Measurements from ENCODE around the gene GJD3. TPM values are rescaled to one million over a fixed set of nuclear protein-coding genes. Genes with fewer than 3 reads are reported as not detected.

The GJD3 gene
- total RNA-seq, 1 experiment from 2014 or later, result not detected

DNA sequence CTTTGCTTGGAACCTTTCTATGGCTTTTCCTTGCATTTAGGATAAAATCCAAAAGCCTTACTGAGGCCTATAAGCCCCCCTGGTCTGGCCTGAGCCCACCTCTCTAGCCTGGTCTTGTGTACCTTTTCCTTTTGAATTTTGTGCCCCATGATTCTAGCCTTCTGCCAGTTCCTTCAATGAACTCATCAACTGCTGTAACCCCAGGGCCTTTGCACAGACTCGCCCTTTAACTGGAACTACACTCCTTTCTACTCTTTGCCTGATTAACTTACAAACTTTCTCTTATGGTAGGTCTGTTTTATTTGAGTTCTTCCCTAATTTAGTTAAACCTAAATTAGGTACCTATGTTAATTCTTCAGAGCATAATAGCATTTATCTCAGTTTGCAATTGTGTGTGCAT, 24.2 kb downstream of the GJD3 start:
- H3K23me2 ChIP-seq (ENCODE audit: insufficient read length, low read depth, low read length, poor library complexity, severe bottlenecking), result peaks cover 19% of the 10 kb centered on the region
- no peak for DNase-seq
- H2BK15ac ChIP-seq (ENCODE audit: low read depth, low read length), result no peak overlapping the region
- H3K4me2 ChIP-seq (ENCODE audit: insufficient read depth, insufficient read length, low read length), result no peak overlapping the region
- H3T11ph ChIP-seq (ENCODE audit: low read length), result no peak overlapping the region
- H3K56ac ChIP-seq (ENCODE audit: insufficient read length, low read depth, low read length), result no peak overlapping the region
- peaks cover 90% of the 10 kb centered on the region for H3K27me3 Mint-ChIP-seq (ENCODE audit: low read depth)
- H3K79me2 ChIP-seq (ENCODE audit: insufficient read depth, low read length), result no peaks in the 10 kb centered on the region
- H3K27me3 ChIP-seq (ENCODE audit: insufficient read depth, low read length), result peaks cover 18% of the 10 kb centered on the region; the same call in 1 of the 2 replicates
- H3K14ac ChIP-seq (ENCODE audit: insufficient read depth, low read length), result no peak overlapping the region
- no peaks in the 10 kb centered on the region for H3K9me3 Mint-ChIP-seq
- TF ChIP-seq, protein P1, sequence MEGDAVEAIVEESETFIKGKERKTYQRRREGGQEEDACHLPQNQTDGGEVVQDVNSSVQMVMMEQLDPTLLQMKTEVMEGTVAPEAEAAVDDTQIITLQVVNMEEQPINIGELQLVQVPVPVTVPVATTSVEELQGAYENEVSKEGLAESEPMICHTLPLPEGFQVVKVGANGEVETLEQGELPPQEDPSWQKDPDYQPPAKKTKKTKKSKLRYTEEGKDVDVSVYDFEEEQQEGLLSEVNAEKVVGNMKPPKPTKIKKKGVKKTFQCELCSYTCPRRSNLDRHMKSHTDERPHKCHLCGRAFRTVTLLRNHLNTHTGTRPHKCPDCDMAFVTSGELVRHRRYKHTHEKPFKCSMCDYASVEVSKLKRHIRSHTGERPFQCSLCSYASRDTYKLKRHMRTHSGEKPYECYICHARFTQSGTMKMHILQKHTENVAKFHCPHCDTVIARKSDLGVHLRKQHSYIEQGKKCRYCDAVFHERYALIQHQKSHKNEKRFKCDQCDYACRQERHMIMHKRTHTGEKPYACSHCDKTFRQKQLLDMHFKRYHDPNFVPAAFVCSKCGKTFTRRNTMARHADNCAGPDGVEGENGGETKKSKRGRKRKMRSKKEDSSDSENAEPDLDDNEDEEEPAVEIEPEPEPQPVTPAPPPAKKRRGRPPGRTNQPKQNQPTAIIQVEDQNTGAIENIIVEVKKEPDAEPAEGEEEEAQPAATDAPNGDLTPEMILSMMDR (conservative IDR thresholded peaks at IDR 0.05), result no peak
- no peak overlapping the region; a peak in 1 of 5 replicates for H3K4me3 Mint-ChIP-seq
- no peaks in the 10 kb centered on the region for H3K79me1 ChIP-seq (ENCODE audit: insufficient read depth, low read depth, low read length, poor library complexity, severe bottlenecking)
- no peak overlapping the region for H2BK5ac ChIP-seq (ENCODE audit: insufficient read length, low read length)
- H3K27ac Mint-ChIP-seq, result no peak overlapping the region
- H3K23ac ChIP-seq (ENCODE audit: insufficient read length, low read depth, low read length), result no peak overlapping the region
- no CpG with 5 or more reads among the region's 1 CpG for WGBS (ENCODE audit: extremely low coverage, insufficient read length, low lambda C conversion rate)
- no peaks in the 10 kb centered on the region for H4K20me1 ChIP-seq (ENCODE audit: control insufficient read depth, insufficient read depth, insufficient read length)
- no peak overlapping the region for H4K5ac ChIP-seq (ENCODE audit: insufficient read length, low read depth, low read length)
- no peak overlapping the region for H2AFZ ChIP-seq (ENCODE audit: low read length)
- H2AK5ac ChIP-seq (ENCODE audit: insufficient read length, low read length), result no peak overlapping the region
- no peak overlapping the region for H3K9ac ChIP-seq (ENCODE audit: extremely low read depth, insufficient read length, low read length)
- H2BK12ac ChIP-seq (ENCODE audit: insufficient read length, low read depth, low read length), result no peak overlapping the region
- no peak overlapping the region for H3K18ac ChIP-seq (ENCODE audit: insufficient read length, low read depth, low read length)
- H2BK20ac ChIP-seq (ENCODE audit: low read depth, low read length, poor library complexity, severe bottlenecking), result no peak overlapping the region
- peaks cover 15% of the 10 kb centered on the region for H3K4me1 ChIP-seq (ENCODE audit: insufficient read depth, low read length)
- no peak overlapping the region for H4K91ac ChIP-seq (ENCODE audit: insufficient read length, low read depth, low read length)
- peaks cover 0 to 6% (median 6%) of the 10 kb centered on the region in 3 experiments; a peak in 3 of 7 replicates for H3K36me3 Mint-ChIP-seq (ENCODE audit: insufficient read depth in 1 of 3, low read depth in 3 of 3)
- H3K4me1 Mint-ChIP-seq, result peaks cover 33 to 40% of the 10 kb centered on the region in 2 experiments
- no peaks in the 10 kb centered on the region for H3K9me3 ChIP-seq (ENCODE audit: control insufficient read depth, low read depth, low read length)
- H4K8ac ChIP-seq (replicated peaks; ENCODE audit: insufficient read length, low read depth, low read length), result no peak overlapping the region
- no peak overlapping the region for H2BK120ac ChIP-seq (ENCODE audit: low read depth, low read length, poor library complexity, severe bottlenecking)
- H3K27ac ChIP-seq (ENCODE audit: insufficient read length, low read depth, low read length), result no peak overlapping the region
- H3K4ac ChIP-seq (ENCODE audit: low read depth, low read length), result no peak overlapping the region
